Endothelial cell of umbilical vein (primary cell): ENCODE measurements around the gene TMEM135.
"Not testable (repeated sequence)": the region's sequence is repeated elsewhere in the genome, so short reads cannot be mapped to it uniquely, and the experiment has no call there.

ENCODE experiments used
- CTCF ChIP-seq, 2 donors: IDR thresholded peaks; 1 replicate in 1 of 2; 2 replicates in 1 of 2; pipeline ENCODE4 v1.5.1; 2011; ENCODE audit warnings: low read length in 2 of 2, mild to moderate bottlenecking in 2 of 2, moderate library complexity in 2 of 2, control low read depth in 1 of 2, inconsistent platforms in 1 of 2, low read depth in 1 of 2; ENCODE audit not compliant: insufficient read depth in 1 of 2; ENCODE audit errors: extremely low read depth in 1 of 2
- EZH2 ChIP-seq: IDR thresholded peaks from 2 replicates; pipeline ENCODE4 v1.6.1; 2012; ENCODE audit warnings: borderline replicate concordance, low read depth, mild to moderate bottlenecking, moderate library complexity, low read length, inconsistent platforms; ENCODE audit not compliant: severe bottlenecking
- FOS ChIP-seq: IDR thresholded peaks from 2 replicates; pipeline ENCODE4 v1.6.1; 2011; ENCODE audit warnings: mild to moderate bottlenecking, low read length, moderate library complexity, borderline replicate concordance; ENCODE audit not compliant: insufficient read depth
- GATA2 ChIP-seq: IDR thresholded peaks from 2 replicates; pipeline ENCODE4 v1.7.0; 2011; ENCODE audit warnings: low read depth, mild to moderate bottlenecking, moderate library complexity, mixed read lengths, low read length; ENCODE audit not compliant: insufficient read length, insufficient read depth
- JUN ChIP-seq: IDR thresholded peaks from 2 replicates; pipeline ENCODE4 v1.6.1; 2011; ENCODE audit warnings: borderline replicate concordance, low read depth; ENCODE audit not compliant: insufficient read length, insufficient read depth
- MAX ChIP-seq: IDR thresholded peaks from 2 replicates; pipeline ENCODE4 v1.6.1; 2011; ENCODE audit not compliant: insufficient read depth, insufficient read length
- MYC ChIP-seq: IDR thresholded peaks from one replicate; pipeline ENCODE4 v1.6.1; 2011; ENCODE audit warnings: mild to moderate bottlenecking, low read depth, low read length
- POLR2A ChIP-seq: IDR thresholded peaks from 2 replicates; pipeline ENCODE4 v1.6.1; 2012; ENCODE audit warnings: low read depth, mild to moderate bottlenecking, control low read depth, low read length
- POLR2AphosphoS5 ChIP-seq: IDR thresholded peaks from 2 replicates; pipeline ENCODE4 v1.6.1; 2012; ENCODE audit warnings: low read depth, mild to moderate bottlenecking, control low read depth, low read length, moderate library complexity; ENCODE audit not compliant: insufficient read depth

DNA sequence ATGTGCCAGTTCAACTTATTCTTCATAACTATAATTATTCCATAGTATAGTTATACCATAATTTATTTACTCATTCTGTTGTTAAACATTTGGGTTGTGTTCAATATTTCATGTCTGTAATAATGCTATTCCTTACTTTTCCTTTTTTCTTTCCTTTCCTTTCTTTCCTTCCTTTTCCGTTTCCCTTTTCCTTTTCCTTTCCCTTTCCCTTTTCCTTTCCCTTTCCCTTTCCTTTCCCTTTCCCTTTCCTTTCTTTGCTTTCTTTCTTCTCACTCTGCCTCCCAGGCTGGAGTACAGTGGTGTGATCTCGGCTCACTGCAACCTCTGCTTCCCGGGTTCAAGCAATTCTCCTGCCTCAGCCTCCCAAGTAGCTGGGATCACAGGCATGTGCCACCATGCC lies 151.2 kb downstream of the TMEM135 start:
- TF ChIP-seq CTCF (IDR thresholded peaks at IDR 0.05; ENCODE audit: extremely low read depth in 1 of 2, insufficient read depth in 1 of 2, low read depth in 1 of 2, low read length in 2 of 2); POLR2A; MAX; POLR2AphosphoS5; JUN; MYC; EZH2; FOS; GATA2: not testable (repeated sequence)
